Measurements from ENCODE around the gene WNT7B.

WNT7B gene

DNA sequence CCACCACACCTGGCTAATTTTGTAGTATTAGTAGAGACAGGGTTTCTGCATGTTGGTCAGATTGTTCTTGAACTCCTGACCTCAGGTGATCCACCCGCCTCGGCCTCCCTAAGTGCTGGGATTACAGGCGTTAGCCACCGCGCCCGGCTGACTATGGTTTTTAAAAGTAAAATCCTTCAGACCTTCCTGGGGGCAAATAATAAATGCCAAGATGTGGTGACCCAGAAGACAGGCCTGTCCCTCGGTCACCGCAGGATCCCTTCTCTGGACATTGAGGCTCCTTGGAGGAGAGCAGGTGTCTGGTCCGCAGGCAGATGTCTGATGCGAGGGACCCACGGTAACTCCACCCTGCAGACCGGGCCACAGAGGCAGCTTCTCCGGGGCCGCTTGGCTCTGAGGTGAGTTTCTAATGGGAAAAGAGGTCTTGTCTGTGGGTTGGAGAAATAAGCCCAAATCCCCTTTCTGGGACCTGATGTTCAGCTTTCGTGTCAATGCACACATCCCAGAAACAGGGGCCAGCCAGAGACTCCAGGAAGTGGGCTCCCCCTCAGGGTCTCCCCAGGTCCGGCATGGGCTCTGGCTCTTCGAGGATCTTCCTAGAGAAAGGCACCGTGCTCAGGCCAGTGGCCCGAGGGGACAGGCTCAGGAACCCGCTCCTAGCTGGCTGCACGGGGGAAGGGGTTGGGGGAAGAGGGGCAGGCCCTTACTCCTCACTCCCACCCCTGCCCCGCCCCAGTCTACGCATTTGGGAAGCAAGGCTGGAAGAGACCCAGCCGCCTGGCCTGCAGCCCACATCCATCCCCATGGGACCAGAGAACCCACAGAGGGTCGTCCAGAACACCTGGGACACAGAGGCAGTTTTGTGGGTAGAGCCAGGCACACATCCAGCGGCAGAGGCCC lies 100.6 kb downstream of the WNT7B start:
- no peak for DNase-seq (ENCODE audit: extremely low read depth, low read depth)
- no peak overlapping the region for H3K4me3 ChIP-seq (replicated peaks; ENCODE audit: low read depth, low read length)
- TF ChIP-seq, protein P1, sequence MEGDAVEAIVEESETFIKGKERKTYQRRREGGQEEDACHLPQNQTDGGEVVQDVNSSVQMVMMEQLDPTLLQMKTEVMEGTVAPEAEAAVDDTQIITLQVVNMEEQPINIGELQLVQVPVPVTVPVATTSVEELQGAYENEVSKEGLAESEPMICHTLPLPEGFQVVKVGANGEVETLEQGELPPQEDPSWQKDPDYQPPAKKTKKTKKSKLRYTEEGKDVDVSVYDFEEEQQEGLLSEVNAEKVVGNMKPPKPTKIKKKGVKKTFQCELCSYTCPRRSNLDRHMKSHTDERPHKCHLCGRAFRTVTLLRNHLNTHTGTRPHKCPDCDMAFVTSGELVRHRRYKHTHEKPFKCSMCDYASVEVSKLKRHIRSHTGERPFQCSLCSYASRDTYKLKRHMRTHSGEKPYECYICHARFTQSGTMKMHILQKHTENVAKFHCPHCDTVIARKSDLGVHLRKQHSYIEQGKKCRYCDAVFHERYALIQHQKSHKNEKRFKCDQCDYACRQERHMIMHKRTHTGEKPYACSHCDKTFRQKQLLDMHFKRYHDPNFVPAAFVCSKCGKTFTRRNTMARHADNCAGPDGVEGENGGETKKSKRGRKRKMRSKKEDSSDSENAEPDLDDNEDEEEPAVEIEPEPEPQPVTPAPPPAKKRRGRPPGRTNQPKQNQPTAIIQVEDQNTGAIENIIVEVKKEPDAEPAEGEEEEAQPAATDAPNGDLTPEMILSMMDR (IDR thresholded peaks at IDR 0.05; ENCODE audit: low read depth, low read length, missing control alignments), result no peak

DNA sequence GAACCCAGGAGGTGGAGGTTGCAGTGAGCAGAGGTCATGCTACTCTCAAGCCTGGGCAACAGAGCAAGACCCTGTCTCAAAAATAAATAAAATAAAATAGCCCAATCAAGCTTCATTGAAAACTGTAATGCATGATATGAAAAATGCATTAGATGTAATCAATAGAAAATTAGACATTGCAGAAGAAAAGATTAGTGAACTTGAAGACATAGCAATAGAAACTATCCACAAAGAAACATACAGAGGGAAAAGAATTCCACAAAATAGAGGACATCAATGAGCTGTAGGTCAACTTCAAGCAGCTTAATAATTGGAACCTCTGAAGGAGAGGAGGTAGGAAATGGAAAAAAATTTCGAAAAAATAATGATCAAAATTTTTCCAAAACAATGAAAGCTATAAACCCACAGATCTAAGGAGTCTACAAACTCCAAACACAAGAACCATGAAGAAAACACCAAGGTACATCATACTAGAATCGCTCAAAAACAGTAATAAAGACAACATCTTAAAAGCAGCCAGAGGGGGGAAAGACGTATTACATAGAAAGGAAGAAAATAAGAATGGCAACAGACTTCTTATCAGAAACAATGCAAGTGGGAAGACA lies 104.2 kb downstream of the WNT7B start:
- DNase-seq (ENCODE audit: extremely low read depth, low read depth), result no peak
- TF ChIP-seq, protein P1 (IDR thresholded peaks at IDR 0.05; ENCODE audit: low read depth, low read length, missing control alignments), result no peak
- no peak overlapping the region for H3K4me3 ChIP-seq (replicated peaks; ENCODE audit: low read depth, low read length)

DNA sequence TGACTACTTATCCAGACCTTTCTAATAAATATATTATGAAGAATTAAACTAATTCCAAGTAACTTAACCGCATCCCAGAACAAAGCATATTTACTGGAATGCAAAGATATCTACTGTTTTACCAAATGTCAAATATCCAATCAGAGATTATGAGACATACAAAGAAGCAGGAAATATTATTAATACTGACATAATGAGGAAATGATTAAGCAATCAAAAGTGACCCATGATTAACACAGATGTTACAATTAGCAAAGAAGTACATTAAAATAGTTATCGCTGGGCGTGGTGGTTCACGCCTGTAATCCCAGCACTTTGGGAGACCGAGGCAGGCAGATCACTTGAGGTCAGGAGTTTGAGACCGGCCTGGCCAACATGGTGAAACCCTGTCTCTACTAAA lies 105.2 kb downstream of the WNT7B start:
- TF ChIP-seq, protein P1 (IDR thresholded peaks at IDR 0.05; ENCODE audit: low read depth, low read length, missing control alignments), result no peak
- no peak for DNase-seq (ENCODE audit: extremely low read depth, low read depth)

More for the DNA sequence above, 105.2 kb downstream of the WNT7B start:
- H3K4me3 ChIP-seq (replicated peaks; ENCODE audit: low read depth, low read length), result no peak overlapping the region

Data from HFF-Myc (cell line).